Breast epithelium (tissue), 3 donors: ENCODE results near the gene ANKDD1B.

ENCODE experiments used
- CTCF ChIP-seq, 3 donors: fragments of 450-650 bp; IDR thresholded peaks; one replicate each; pipeline ENCODE4 v1.5.1; 2016 to 2017; ENCODE audit warnings: antibody characterized with exemption in 3 of 3, mild to moderate bottlenecking in 3 of 3, moderate library complexity in 3 of 3
- POLR2A ChIP-seq: fragments of 450-650 bp; IDR thresholded peaks from one replicate; pipeline ENCODE4 v1.6.1; 2016; ENCODE audit warnings: antibody characterized with exemption, mild to moderate bottlenecking, moderate library complexity

- TF ChIP-seq CTCF (IDR thresholded peaks at IDR 0.05) (no peak), POLR2A (no peak)
Observed at GRCh38 chr5:75701856-75702255, 90.6 kb downstream of the ANKDD1B start.
